ENCODE data around the gene TMBIM6. TPM values are rescaled to one million over a fixed set of nuclear protein-coding genes. Genes with fewer than 3 reads are reported as not detected.

The TMBIM6 gene
- total and polyA plus RNA-seq, 9 of the 15 experiments (the other 6 are each of a cell fraction or from before 2014, with no cell fraction given): 147 to 1,288 (median 352) TPM

DNA sequence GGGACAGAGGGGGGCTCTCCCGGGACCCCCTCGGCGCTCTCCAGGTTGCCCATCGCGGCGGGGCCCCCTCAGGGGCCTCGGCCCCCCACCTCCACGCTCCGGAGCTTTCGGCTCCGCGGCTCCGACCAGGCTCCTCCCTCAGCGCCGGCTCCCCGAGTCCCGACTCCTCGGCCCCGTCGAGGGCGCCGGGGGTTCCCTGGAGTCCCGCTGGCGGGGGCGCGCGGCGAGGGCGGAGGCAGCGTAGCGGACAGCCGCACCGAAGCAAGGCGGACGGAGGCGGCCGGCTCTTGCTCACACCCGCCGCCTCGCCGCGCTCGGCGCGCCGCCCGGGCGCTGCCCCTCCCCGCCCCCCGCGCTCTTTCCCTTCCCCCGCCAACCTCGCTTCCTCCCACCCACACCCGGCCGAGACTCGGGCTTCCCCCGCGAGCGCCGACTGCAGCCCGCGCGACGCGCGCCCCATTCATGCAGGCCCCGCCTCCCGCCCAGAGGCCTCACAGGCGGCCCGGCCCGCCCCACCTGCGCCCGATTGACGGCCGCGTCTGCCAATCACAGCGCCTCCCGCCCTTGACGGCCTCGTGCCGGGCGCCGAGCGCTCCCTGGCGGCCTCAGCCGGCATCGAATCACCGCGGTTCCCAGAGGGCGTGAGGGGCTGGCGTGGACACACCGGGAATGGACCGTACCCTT, 34.1 kb upstream of the TMBIM6 start, which contains the start of gene FMNL3 (continued):
- TF ChIP-seq, protein P1, sequence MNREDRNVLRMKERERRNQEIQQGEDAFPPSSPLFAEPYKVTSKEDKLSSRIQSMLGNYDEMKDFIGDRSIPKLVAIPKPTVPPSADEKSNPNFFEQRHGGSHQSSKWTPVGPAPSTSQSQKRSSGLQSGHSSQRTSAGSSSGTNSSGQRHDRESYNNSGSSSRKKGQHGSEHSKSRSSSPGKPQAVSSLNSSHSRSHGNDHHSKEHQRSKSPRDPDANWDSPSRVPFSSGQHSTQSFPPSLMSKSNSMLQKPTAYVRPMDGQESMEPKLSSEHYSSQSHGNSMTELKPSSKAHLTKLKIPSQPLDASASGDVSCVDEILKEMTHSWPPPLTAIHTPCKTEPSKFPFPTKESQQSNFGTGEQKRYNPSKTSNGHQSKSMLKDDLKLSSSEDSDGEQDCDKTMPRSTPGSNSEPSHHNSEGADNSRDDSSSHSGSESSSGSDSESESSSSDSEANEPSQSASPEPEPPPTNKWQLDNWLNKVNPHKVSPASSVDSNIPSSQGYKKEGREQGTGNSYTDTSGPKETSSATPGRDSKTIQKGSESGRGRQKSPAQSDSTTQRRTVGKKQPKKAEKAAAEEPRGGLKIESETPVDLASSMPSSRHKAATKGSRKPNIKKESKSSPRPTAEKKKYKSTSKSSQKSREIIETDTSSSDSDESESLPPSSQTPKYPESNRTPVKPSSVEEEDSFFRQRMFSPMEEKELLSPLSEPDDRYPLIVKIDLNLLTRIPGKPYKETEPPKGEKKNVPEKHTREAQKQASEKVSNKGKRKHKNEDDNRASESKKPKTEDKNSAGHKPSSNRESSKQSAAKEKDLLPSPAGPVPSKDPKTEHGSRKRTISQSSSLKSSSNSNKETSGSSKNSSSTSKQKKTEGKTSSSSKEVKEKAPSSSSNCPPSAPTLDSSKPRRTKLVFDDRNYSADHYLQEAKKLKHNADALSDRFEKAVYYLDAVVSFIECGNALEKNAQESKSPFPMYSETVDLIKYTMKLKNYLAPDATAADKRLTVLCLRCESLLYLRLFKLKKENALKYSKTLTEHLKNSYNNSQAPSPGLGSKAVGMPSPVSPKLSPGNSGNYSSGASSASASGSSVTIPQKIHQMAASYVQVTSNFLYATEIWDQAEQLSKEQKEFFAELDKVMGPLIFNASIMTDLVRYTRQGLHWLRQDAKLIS (CRISPR knock-in tag; IDR thresholded peaks at IDR 0.05): peak; percentile 96
- TF ChIP-seq PHF8 (IDR thresholded peaks at IDR 0.05; ENCODE audit: borderline replicate concordance, low read length) (peak; percentile 67; the same call in 1 of the 2 replicates), ZNF561 (CRISPR knock-in tag; conservative IDR thresholded peaks at IDR 0.05) (no peak), CBFA2T2 (conservative IDR thresholded peaks at IDR 0.05) (no peak), KAT7 (CRISPR knock-in tag; IDR thresholded peaks at IDR 0.05; ENCODE audit: borderline replicate concordance) (peak; percentile 91; the same call in 1 of the 2 replicates), TARDBP (IDR thresholded peaks at IDR 0.05) (peak; percentile 51; the same call in 1 of the 2 replicates), ZNF584 (CRISPR knock-in tag; IDR thresholded peaks at IDR 0.05; ENCODE audit: low read depth) (no peak), RB1 (IDR thresholded peaks at IDR 0.05; ENCODE audit: low read depth) (peak; percentile 100), FOXM1 (IDR thresholded peaks at IDR 0.05; ENCODE audit: low read depth) (no peak), FOXM1 (CRISPR knock-in tag; IDR thresholded peaks at IDR 0.05; ENCODE audit: low read depth) (peak; percentile 92; the same call in 1 of the 2 replicates), HDAC1 (IDR thresholded peaks at IDR 0.05) (peak in 1 of 2 experiments; percentile 20; a peak in 1 of 4 replicates), DMBX1 (CRISPR knock-in tag; IDR thresholded peaks at IDR 0.05; ENCODE audit: borderline replicate concordance) (0 out of 2 replicates have a peak, but pooled peaks have one; percentile 14), ZBED1 (IDR thresholded peaks at IDR 0.05) (no peak)
- TF ChIP-seq, protein P2, sequence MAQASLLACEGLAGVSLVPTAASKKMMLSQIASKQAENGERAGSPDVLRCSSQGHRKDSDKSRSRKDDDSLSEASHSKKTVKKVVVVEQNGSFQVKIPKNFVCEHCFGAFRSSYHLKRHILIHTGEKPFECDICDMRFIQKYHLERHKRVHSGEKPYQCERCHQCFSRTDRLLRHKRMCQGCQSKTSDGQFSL (CRISPR knock-in tag; IDR thresholded peaks at IDR 0.05): peak; percentile 53; the same call in 1 of the 2 replicates
- TF ChIP-seq, protein P2 (tag; IDR thresholded peaks at IDR 0.05): 0 out of 4 replicates have a peak, but pooled peaks of 1 of the 2 experiments have one; percentile 39
- TF ChIP-seq, protein P3, sequence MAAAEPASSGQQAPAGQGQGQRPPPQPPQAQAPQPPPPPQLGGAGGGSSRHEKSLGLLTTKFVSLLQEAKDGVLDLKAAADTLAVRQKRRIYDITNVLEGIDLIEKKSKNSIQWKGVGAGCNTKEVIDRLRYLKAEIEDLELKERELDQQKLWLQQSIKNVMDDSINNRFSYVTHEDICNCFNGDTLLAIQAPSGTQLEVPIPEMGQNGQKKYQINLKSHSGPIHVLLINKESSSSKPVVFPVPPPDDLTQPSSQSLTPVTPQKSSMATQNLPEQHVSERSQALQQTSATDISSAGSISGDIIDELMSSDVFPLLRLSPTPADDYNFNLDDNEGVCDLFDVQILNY (CRISPR knock-in tag; IDR thresholded peaks at IDR 0.05): peak; percentile 91
- TF ChIP-seq, protein P4, sequence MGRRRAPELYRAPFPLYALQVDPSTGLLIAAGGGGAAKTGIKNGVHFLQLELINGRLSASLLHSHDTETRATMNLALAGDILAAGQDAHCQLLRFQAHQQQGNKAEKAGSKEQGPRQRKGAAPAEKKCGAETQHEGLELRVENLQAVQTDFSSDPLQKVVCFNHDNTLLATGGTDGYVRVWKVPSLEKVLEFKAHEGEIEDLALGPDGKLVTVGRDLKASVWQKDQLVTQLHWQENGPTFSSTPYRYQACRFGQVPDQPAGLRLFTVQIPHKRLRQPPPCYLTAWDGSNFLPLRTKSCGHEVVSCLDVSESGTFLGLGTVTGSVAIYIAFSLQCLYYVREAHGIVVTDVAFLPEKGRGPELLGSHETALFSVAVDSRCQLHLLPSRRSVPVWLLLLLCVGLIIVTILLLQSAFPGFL (CRISPR knock-in tag; IDR thresholded peaks at IDR 0.05): peak; percentile 86; the same call in 1 of the 2 replicates
- TF ChIP-seq, protein P5, sequence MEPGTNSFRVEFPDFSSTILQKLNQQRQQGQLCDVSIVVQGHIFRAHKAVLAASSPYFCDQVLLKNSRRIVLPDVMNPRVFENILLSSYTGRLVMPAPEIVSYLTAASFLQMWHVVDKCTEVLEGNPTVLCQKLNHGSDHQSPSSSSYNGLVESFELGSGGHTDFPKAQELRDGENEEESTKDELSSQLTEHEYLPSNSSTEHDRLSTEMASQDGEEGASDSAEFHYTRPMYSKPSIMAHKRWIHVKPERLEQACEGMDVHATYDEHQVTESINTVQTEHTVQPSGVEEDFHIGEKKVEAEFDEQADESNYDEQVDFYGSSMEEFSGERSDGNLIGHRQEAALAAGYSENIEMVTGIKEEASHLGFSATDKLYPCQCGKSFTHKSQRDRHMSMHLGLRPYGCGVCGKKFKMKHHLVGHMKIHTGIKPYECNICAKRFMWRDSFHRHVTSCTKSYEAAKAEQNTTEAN (CRISPR knock-in tag; IDR thresholded peaks at IDR 0.05): peak; percentile 89

Data from K562 (cell line).